HG03135 (cell line): ENCODE results near the gene FBXL16.
"Not testable (repeated sequence)": the region's sequence is repeated elsewhere in the genome, so short reads cannot be mapped to it uniquely, and the experiment has no call there.

Experiments
- ATAC-seq: cut with Tn5 transposase; IDR thresholded peaks from one replicate; pipeline ENCODE4 v1.9.1; 2021; ENCODE audit warnings: mild to moderate bottlenecking, moderate library complexity; ENCODE audit not compliant: unreplicated experiment

FBXL16 gene

GRCh38 chr16:705431-706188, at the start of gene FBXL16:
Gene FBXL16 (minus strand): TSS chr16:705801. CDS start chr16:697405, 8,396 bp downstream.
- no peak for ATAC-seq

- no peak for ATAC-seq
These were observed 49.1 kb upstream of the FBXL16 start for GRCh38 chr16:754656-755055.

GRCh38 chr16:754121-754607, 48.6 kb upstream of the FBXL16 start:
- not testable (repeated sequence) for ATAC-seq

- no peak for ATAC-seq
These were observed 46.4 kb upstream of the FBXL16 start for GRCh38 chr16:752007-752312.

GRCh38 chr16:751152-752006, 45.8 kb upstream of the FBXL16 start:
- ATAC-seq: no peak

GRCh38 chr16:750485-750884, 44.9 kb upstream of the FBXL16 start:
- no peak for ATAC-seq

GRCh38 chr16:749010-749409, 43.4 kb upstream of the FBXL16 start:
- ATAC-seq: no peak

GRCh38 chr16:747978-748746, 42.6 kb upstream of the FBXL16 start:
- ATAC-seq: no peak

- no peak for ATAC-seq
These were observed 41.0 kb upstream of the FBXL16 start for GRCh38 chr16:746637-747036.

- no peak for ATAC-seq
These were observed 40.1 kb upstream of the FBXL16 start for GRCh38 chr16:745739-746138.

- no peak for ATAC-seq
These were observed 38.3 kb upstream of the FBXL16 start for GRCh38 chr16:743794-744500.

GRCh38 chr16:742894-743293, 37.3 kb upstream of the FBXL16 start:
- ATAC-seq: not testable (repeated sequence)

- ATAC-seq: no peak
These were observed 36.5 kb upstream of the FBXL16 start for GRCh38 chr16:741986-742629.

GRCh38 chr16:740764-741505, 35.3 kb upstream of the FBXL16 start, which contains the start of gene CIAO3:
Gene CIAO3 (minus strand): TSS chr16:740997. CDS start chr16:740985, 12 bp downstream.
- ATAC-seq: peak; percentile 78

GRCh38 chr16:740459-740763, 34.8 kb upstream of the FBXL16 start:
- peak; percentile 5 for ATAC-seq

- no peak for ATAC-seq
These were observed 34.2 kb upstream of the FBXL16 start for GRCh38 chr16:739560-740458.

GRCh38 chr16:736936-737481, 31.4 kb upstream of the FBXL16 start:
- ATAC-seq: no peak

- ATAC-seq: no peak
These were observed 30.4 kb upstream of the FBXL16 start for GRCh38 chr16:735982-736453.
